ENCODE measurements around the gene MAP3K1. TPM values are rescaled to one million over a fixed set of nuclear protein-coding genes. Genes with fewer than 3 reads are reported as not detected.
A peak's percentile ranks its signal among the peaks of the same experiment; 100 is the strongest.

The MAP3K1 gene
- total RNA-seq, 2 experiments from 2014 or later = 18.2 to 19.2 TPM

DNA sequence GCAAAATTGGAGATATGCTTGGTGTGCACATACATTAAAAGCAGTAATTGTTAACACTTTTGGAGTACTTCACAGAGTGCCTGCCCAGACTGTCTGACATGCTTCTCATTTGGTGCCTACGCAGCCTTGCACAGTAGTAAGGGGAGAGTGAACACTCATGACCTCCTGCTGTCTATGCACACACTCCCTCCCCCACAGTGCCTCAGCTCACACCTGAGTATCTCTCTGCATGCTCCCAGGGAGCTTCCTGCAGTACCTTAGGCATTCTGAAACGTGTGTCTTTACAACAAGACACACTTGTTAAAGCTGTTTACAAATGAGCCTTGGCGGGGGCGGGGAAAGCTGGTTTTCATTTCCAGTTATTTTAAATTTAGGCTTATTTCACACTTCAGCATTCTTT is 18.0 kb downstream of the MAP3K1 start:
- intact Hi-C loops (cut with micrococcal nuclease) = loop anchor here (5.0 kb wide), 1 partner anchor 856 kb away; no protein-coding TSS in a partner anchor
- H3K27me3 Mint-ChIP-seq (ENCODE audit: low read depth) = no peaks in the 10 kb centered on the region
- H3K36me3 Mint-ChIP-seq (ENCODE audit: low read depth) = no peaks in the 10 kb centered on the region
- CTCF ChIA-PET = interaction anchor here (1.0 to 1.9 kb wide), 5 partner anchors 15 to 569 kb away, joined by 3 to 7 read pairs (median 5); no protein-coding TSS in a partner anchor
- peak; percentile 61 for DNase-seq
- peaks cover 91% of the 10 kb centered on the region for H3K4me1 Mint-ChIP-seq (ENCODE audit: low read depth)
- no peak overlapping the region for H3K4me3 Mint-ChIP-seq
- peak overlapping the region; percentile 37 for H3K27ac Mint-ChIP-seq
- no peaks in the 10 kb centered on the region for H3K9me3 Mint-ChIP-seq

DNA sequence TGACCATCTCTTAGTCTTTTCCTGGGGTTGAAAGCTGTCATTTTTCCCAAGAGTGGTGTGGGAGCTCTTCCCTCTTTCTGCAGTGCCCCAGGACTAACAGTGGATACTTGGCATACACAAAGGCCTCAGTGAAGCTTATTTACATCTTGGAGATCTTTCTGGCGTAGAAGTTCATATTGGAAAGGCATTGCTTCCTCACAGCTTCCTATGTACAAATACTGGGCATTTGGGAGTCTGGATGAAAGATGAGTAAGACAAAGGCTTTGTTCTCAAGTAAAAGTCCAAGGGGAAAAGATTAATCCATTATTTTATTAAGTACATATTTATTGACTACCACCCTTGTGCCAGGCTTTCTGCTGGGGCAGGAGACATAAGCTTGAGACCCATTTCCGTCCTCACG is 22.0 kb downstream of the MAP3K1 start:
- Mint-ChIP-seq H3K4me3 (no peak overlapping the region), H3K9me3 (no peaks in the 10 kb centered on the region), H3K4me1 (ENCODE audit: low read depth) (peaks cover 77% of the 10 kb centered on the region), H3K27me3 (ENCODE audit: low read depth) (no peaks in the 10 kb centered on the region), H3K27ac (no peak overlapping the region), H3K36me3 (ENCODE audit: low read depth) (no peaks in the 10 kb centered on the region)
- intact Hi-C loops (cut with micrococcal nuclease) = loop anchor here (5.0 kb wide), 3 partner anchors 145 to 900 kb away; no protein-coding TSS in a partner anchor
- DNase-seq = no peak
- CTCF ChIA-PET = interaction anchor here (0.5 to 7.8 kb wide), 20 partner anchors 9 to 574 kb away, joined by 3 to 82 read pairs (median 6); no protein-coding TSS in a partner anchor

DNA sequence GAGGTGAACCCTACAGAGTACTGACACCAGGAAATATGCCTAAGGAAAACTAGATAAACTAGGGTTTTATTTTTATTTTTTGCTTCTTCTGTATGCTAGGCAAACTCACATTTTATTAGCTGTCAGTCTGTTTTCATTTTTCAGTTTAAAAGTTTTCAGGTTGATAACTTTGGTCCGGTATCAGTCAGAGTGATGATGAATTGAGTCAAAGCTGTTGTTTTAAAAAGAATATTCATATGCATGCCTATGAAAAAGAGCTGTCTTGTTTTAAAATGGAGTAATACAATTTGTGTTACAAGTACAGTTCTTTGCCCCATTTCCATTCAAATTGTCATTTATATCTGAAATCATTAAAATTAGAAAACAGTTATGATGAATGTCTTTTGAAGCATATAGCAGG is 22.6 kb downstream of the MAP3K1 start:
- H3K4me1 Mint-ChIP-seq (ENCODE audit: low read depth) = peaks cover 76% of the 10 kb centered on the region
- H3K27me3 Mint-ChIP-seq (ENCODE audit: low read depth) = no peaks in the 10 kb centered on the region
- H3K4me3 Mint-ChIP-seq = no peak overlapping the region
- intact Hi-C loops (cut with micrococcal nuclease) = loop anchor here (1.0 to 5.0 kb wide), 5 partner anchors 21 to 901 kb away; no protein-coding TSS in a partner anchor
- H3K36me3 Mint-ChIP-seq (ENCODE audit: low read depth) = no peaks in the 10 kb centered on the region
- H3K9me3 Mint-ChIP-seq = no peaks in the 10 kb centered on the region
- peak overlapping the region; percentile 8 for H3K27ac Mint-ChIP-seq
- DNase-seq = no peak
- CTCF ChIA-PET = interaction anchor here (0.6 to 7.8 kb wide), 31 partner anchors 10 to 901 kb away, joined by 3 to 82 read pairs (median 4); no protein-coding TSS in a partner anchor

DNA sequence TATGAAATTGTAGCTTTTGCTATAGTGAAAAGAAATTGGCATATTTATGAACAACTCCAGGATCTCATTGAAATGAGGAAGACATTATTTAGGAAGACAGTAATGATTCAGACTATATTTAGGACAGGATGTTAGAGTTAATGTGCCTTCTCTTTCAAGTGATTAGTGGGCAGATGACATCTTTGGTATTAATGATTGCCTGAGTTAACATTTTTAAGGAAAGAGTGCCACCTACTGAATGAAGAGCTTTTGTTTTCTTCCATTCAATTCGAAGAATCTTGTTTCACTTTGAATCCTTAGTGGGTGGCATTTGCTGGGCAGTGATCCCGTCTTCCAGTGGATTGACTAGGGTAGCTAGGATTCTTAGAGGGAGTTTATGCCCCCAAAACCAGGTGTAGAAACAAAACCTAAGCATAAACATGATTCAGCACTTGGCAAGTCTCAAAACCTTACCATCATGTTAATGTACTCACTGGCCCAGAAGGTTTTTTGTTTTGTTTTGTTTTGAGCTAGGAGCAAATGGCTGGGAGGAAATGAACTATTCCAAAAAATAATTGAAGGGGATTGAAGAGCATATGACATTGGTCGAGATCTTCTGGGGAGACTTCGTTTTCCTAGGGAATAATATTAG is 23.2 kb downstream of the MAP3K1 start:
- Mint-ChIP-seq H3K27ac (peak overlapping the region; percentile 74), H3K4me3 (peak overlapping the region; percentile 47), H3K36me3 (ENCODE audit: low read depth) (no peaks in the 10 kb centered on the region), H3K27me3 (ENCODE audit: low read depth) (no peaks in the 10 kb centered on the region), H3K9me3 (no peaks in the 10 kb centered on the region), H3K4me1 (ENCODE audit: low read depth) (peaks cover 75% of the 10 kb centered on the region)
- DNase-seq = no peak
- CTCF ChIA-PET = interaction anchor here (0.6 to 7.8 kb wide), 32 partner anchors 10 to 902 kb away, joined by 3 to 82 read pairs (median 4); no protein-coding TSS in a partner anchor
- intact Hi-C loops (cut with micrococcal nuclease) = loop anchor here (1.0 to 5.0 kb wide), 5 partner anchors 21 to 901 kb away; no protein-coding TSS in a partner anchor

DNA sequence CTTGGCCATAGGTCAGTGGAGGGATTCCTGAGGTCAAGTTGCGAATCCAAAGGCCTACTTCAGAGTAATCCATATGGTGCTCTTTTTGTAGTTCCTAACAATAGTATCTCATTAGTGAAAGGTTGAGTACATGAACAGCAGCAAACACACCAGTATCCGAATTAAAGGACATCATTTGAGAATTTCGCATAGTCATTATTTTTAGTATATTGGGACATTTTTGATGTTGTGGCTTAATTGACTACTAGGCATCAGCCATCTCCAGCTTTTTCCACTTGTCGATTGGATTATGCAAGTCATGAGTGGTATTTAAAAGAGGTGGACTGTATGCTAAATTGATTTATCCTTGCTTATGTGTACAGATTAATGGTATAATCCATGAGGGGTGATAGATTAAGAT is 23.7 kb downstream of the MAP3K1 start:
- Mint-ChIP-seq H3K36me3 (ENCODE audit: low read depth) (no peaks in the 10 kb centered on the region), H3K9me3 (no peaks in the 10 kb centered on the region), H3K4me1 (ENCODE audit: low read depth) (peaks cover 73% of the 10 kb centered on the region), H3K27ac (peak overlapping the region; percentile 74), H3K27me3 (ENCODE audit: low read depth) (no peaks in the 10 kb centered on the region), H3K4me3 (peak overlapping the region; percentile 47)
- DNase-seq = no peak
- CTCF ChIA-PET = interaction anchor here (0.7 to 7.8 kb wide), 22 partner anchors 9 to 902 kb away, joined by 3 to 82 read pairs (median 8); no protein-coding TSS in a partner anchor
- intact Hi-C loops (cut with micrococcal nuclease) = loop anchor here (5.0 kb wide), 3 partner anchors 147 to 902 kb away; no protein-coding TSS in a partner anchor

DNA sequence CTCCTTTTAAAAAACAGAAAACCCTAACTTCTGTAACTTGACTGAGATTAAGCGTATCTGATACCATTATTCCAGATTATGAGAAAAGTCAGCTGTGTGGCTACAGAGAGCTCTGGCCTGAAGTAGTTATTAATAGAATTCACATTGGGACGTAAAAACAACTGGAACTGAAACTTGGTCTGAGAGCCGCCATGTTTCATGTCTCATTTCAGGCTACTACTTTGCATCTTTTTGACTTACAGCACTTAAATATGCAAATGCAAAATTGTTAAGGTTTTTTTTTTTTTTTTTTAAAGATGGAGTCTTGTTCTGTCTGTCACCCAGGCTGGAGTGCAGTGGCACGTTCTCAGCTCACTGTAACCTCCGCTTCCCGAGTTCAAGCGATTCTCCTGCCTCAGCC is 25.2 kb downstream of the MAP3K1 start:
- Mint-ChIP-seq H3K9me3 (no peaks in the 10 kb centered on the region), H3K27ac (no peak overlapping the region), H3K4me3 (no peak overlapping the region), H3K4me1 (ENCODE audit: low read depth) (peaks cover 74% of the 10 kb centered on the region), H3K36me3 (ENCODE audit: low read depth) (no peaks in the 10 kb centered on the region), H3K27me3 (ENCODE audit: low read depth) (no peaks in the 10 kb centered on the region)
- no peak for DNase-seq
- CTCF ChIA-PET = interaction anchor here (1.3 to 7.8 kb wide), 3 partner anchors 135 to 569 kb away, joined by 3 to 82 read pairs (median 3); no protein-coding TSS in a partner anchor
- intact Hi-C loops (cut with micrococcal nuclease) = no loop called here

DNA sequence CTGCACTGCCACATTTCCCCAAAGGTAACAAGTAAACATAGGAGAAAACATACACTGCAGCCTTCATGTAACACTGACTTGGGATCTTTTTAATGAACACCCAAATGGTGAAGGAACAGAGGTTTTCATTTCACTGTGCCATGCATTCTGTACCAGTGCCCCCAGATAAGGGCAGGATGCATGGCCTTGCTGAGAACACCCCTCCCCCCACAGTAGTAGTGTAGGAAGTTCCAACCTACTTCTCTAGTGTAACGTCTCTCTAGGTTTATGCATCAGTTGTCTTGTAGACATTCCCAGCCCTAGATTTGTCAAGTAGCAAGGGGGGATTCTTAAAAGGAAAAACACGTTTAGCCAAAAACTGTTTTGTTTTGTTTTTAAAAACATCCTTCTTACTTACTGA is 29.9 kb downstream of the MAP3K1 start:
- H3K9me3 Mint-ChIP-seq = no peaks in the 10 kb centered on the region
- H3K27me3 Mint-ChIP-seq (ENCODE audit: low read depth) = no peaks in the 10 kb centered on the region
- intact Hi-C loops (cut with micrococcal nuclease) = loop anchor here (2.0 kb wide), 1 partner anchor 16 kb away; no protein-coding TSS in a partner anchor
- H3K36me3 Mint-ChIP-seq (ENCODE audit: low read depth) = no peaks in the 10 kb centered on the region
- no peak for DNase-seq
- no peak overlapping the region for H3K4me3 Mint-ChIP-seq
- CTCF ChIA-PET = no interaction called here
- peaks cover 85% of the 10 kb centered on the region for H3K4me1 Mint-ChIP-seq (ENCODE audit: low read depth)
- H3K27ac Mint-ChIP-seq = peak overlapping the region; percentile 27

DNA sequence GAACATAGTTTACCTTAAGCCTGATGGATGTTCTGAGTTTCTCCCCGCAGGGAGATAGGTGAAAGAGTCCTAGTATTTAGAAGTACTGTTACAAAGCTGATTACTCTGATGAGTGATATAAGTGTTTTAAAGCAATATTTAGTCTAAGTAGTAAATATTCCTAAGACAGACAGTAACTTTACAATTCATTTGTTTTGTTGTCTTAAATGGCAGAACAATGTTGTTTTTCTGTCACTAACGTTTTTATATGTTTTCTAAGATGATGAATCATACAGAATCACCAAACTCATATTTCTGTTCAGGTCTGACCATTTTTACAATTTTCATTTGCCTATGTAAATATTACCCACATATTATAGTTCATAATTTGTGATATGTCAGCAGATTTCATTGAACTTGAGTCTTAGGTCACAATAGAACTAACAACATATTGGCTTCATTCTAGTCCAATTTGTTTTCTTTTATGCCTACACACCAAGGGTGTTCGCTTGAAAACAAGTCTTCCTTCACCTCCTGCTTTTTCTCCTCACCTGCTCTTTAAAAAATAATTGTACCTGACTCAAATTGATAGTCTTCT is 30.6 kb downstream of the MAP3K1 start:
- peak overlapping the region; percentile 27 for H3K27ac Mint-ChIP-seq
- no peaks in the 10 kb centered on the region for H3K9me3 Mint-ChIP-seq
- H3K4me1 Mint-ChIP-seq (ENCODE audit: low read depth) = peaks cover 86% of the 10 kb centered on the region
- intact Hi-C loops (cut with micrococcal nuclease) = loop anchor here (2.0 kb wide), 1 partner anchor 17 kb away; no protein-coding TSS in a partner anchor
- no peak for DNase-seq
- CTCF ChIA-PET = interaction anchor here (0.6 kb wide), 1 partner anchor 566 kb away, joined by 3 read pairs; no protein-coding TSS in a partner anchor
- no peaks in the 10 kb centered on the region for H3K27me3 Mint-ChIP-seq (ENCODE audit: low read depth)
- no peak overlapping the region for H3K4me3 Mint-ChIP-seq
- H3K36me3 Mint-ChIP-seq (ENCODE audit: low read depth) = no peaks in the 10 kb centered on the region

DNA sequence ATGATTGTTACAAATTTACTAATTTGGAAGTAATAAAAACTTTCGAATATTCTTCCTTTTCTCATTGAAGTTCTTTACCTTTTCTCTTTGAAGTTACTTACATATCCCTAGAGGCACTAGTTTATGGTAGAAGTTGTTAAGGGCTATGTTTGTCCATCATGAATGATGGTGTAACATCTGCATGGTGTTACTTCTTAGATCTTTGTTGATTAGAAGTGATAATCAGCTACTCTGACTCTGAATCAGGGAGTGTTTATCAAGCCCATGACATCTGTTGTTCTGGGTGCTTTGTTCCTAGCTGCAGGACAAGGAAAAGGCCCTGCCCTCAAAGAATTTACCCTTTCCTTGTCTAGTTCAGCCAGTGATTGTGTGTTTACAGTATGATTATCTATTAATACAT is 32.9 kb downstream of the MAP3K1 start:
- H3K27ac Mint-ChIP-seq = no peak overlapping the region
- no peaks in the 10 kb centered on the region for H3K36me3 Mint-ChIP-seq (ENCODE audit: low read depth)
- no peaks in the 10 kb centered on the region for H3K9me3 Mint-ChIP-seq
- H3K4me3 Mint-ChIP-seq = no peak overlapping the region
- CTCF ChIA-PET = interaction anchor here (1.9 kb wide), 1 partner anchor 10 kb away, joined by 11 read pairs; no protein-coding TSS in a partner anchor
- intact Hi-C loops (cut with micrococcal nuclease) = loop anchor here (2.0 kb wide), 1 partner anchor 519 kb away; no protein-coding TSS in a partner anchor
- H3K27me3 Mint-ChIP-seq (ENCODE audit: low read depth) = no peaks in the 10 kb centered on the region
- H3K4me1 Mint-ChIP-seq (ENCODE audit: low read depth) = peaks cover 88% of the 10 kb centered on the region
- no peak for DNase-seq

DNA sequence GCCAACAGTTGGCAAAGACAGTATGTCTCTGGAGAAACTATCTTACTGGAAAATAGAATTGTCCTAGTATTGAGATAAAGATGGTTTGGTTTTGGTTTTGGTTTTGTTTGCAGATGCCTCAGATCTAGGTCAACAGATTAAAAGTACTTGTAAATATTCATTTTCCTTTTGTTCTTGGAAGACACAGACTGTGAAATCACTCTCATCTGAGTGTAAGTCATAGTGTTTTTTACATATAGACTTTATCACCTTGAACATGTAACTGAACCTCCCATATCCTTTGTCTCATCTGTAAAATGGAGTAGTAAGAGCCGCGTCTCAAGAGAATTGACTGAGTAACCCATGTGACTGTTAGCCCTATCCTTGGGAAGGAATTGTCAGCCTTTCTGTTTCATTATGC is 34.3 kb downstream of the MAP3K1 start:
- Mint-ChIP-seq H3K27ac (peak overlapping the region; percentile 72), H3K36me3 (ENCODE audit: low read depth) (no peaks in the 10 kb centered on the region), H3K4me3 (peak overlapping the region; percentile 53), H3K27me3 (ENCODE audit: low read depth) (no peaks in the 10 kb centered on the region), H3K9me3 (no peaks in the 10 kb centered on the region), H3K4me1 (ENCODE audit: low read depth) (peaks cover 87% of the 10 kb centered on the region)
- DNase-seq = no peak
- intact Hi-C loops (cut with micrococcal nuclease) = loop anchor here (1.0 to 2.0 kb wide), 2 partner anchors 20 to 521 kb away; no protein-coding TSS in a partner anchor
- CTCF ChIA-PET = no interaction called here

DNA sequence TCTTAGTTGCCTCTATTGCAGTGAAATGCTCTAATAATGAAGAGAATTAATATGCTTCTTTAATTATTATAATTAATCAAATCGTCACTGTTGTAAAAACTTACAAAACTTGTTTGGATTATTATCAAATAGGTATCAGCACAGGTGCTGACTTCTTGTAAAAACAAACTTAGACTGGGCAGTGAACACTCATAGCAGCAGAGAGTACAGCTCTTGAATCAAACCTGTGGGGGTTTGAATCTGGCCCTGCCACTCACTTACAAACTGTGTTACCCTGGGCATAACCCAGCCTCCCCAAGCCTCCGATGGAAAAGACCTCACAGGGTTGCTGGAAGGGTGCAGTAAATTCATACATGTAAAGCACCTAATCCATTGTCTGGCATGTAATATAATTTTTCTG is 35.1 kb downstream of the MAP3K1 start:
- CTCF ChIA-PET = interaction anchor here (2.3 kb wide), 1 partner anchor 12 kb away, joined by 8 read pairs; no protein-coding TSS in a partner anchor
- intact Hi-C loops (cut with micrococcal nuclease) = no loop called here
- no peaks in the 10 kb centered on the region for H3K9me3 Mint-ChIP-seq
- no peak overlapping the region for H3K27ac Mint-ChIP-seq
- no peaks in the 10 kb centered on the region for H3K27me3 Mint-ChIP-seq (ENCODE audit: low read depth)
- no peak overlapping the region for H3K4me3 Mint-ChIP-seq
- H3K36me3 Mint-ChIP-seq (ENCODE audit: low read depth) = no peaks in the 10 kb centered on the region
- H3K4me1 Mint-ChIP-seq (ENCODE audit: low read depth) = peaks cover 87% of the 10 kb centered on the region
- no peak for DNase-seq

DNA sequence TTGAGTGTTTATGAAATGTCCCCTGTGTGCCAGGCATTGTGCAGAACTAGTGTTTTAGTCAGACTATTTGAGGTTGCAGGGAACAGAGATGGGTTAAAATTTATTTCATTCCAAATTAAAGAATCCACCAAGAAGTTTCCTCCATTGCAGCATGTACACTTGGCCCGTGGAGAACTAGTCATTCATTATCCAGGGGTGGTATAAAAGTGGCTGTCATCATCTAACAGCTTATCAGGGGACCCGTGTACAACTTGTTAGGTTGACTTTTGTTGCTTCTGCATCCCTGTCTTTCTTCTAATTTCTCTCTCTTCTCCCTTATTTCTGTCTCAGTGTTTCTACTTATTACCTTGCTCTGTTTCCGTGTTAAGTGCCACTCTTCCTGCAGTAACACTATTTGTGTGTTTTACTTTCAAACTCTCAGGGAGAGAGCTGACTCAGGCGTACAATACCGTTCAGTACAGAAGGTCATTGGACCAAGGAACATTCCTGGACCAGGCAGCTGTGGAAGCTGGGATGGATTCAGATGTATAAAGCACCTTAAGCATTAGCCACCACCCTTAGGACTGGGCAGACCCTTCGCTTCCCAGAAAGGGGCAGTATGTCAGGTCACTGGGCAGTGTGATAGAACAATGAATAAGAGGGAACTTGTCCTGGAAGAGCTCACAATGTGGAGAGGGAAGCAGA is 36.1 kb downstream of the MAP3K1 start:
- DNase-seq = no peak
- CTCF ChIA-PET = interaction anchor here (1.5 to 2.3 kb wide), 2 partner anchors 10 to 13 kb away, joined by 3 to 8 read pairs; no protein-coding TSS in a partner anchor
- intact Hi-C loops (cut with micrococcal nuclease) = no loop called here
- H3K4me3 Mint-ChIP-seq = peak overlapping the region; percentile 0
- H3K27me3 Mint-ChIP-seq (ENCODE audit: low read depth) = no peaks in the 10 kb centered on the region
- no peaks in the 10 kb centered on the region for H3K9me3 Mint-ChIP-seq
- H3K27ac Mint-ChIP-seq = peak overlapping the region; percentile 2
- H3K4me1 Mint-ChIP-seq (ENCODE audit: low read depth) = peaks cover 79% of the 10 kb centered on the region
- H3K36me3 Mint-ChIP-seq (ENCODE audit: low read depth) = peaks cover under 1% of the 10 kb centered on the region

Data from activated naive CD4-positive, alpha-beta T cell treated with anti-CD3 and anti-CD28 coated beads for 36 hours (primary cell).